HEK293 (cell line): ENCODE data around the gene FSCN2.

Source experiments
- CTCF ChIP-seq: fragments of 450-650 bp; formaldehyde crosslinking; IDR thresholded peaks from 2 replicates; pipeline ENCODE4 v1.5.1; 2016; ENCODE audit warnings: missing biosample characterization, missing genetic modification characterization
- YY1 ChIP-seq: fragments of 450-650 bp; formaldehyde crosslinking; IDR thresholded peaks from 2 replicates; pipeline ENCODE4 v1.5.1; 2018; ENCODE audit warnings: missing biosample characterization, missing genetic modification characterization
- ZBTB49 ChIP-seq: fragments of 450-650 bp; formaldehyde crosslinking; IDR thresholded peaks from 2 replicates; pipeline ENCODE4 v1.5.1; 2016; ENCODE audit warnings: missing biosample characterization, missing genetic modification characterization, low read depth
- ZNF121 ChIP-seq: fragments of 450-650 bp; formaldehyde crosslinking; IDR thresholded peaks from 2 replicates; pipeline ENCODE4 v1.5.1; 2016; ENCODE audit warnings: missing biosample characterization, missing genetic modification characterization
- ZNF311 ChIP-seq: fragments of 450-650 bp; formaldehyde crosslinking; IDR thresholded peaks from 2 replicates; pipeline ENCODE4 v1.5.1; 2017; ENCODE audit warnings: missing biosample characterization, missing genetic modification characterization, borderline replicate concordance
- ZNF621 ChIP-seq: fragments of 450-650 bp; formaldehyde crosslinking; IDR thresholded peaks from 2 replicates; pipeline ENCODE4 v1.5.1; 2017; ENCODE audit warnings: missing biosample characterization, missing genetic modification characterization

- TF ChIP-seq ZNF121 (tag by site-specific recombination), result no peak
- TF ChIP-seq ZNF621 (tag by site-specific recombination), result no peak
- TF ChIP-seq YY1 (tag by site-specific recombination), result no peak
- TF ChIP-seq ZNF311, result no peak
- no peak for TF ChIP-seq CTCF
- TF ChIP-seq ZBTB49 (tag by site-specific recombination), result no peak
Measured at GRCh38 chr17:81582341-81582740, 54.2 kb downstream of the FSCN2 start.
